Retinal pigment epithelial cell (primary cell): ENCODE data around the gene ATAD1.
"Not testable (repeated sequence)": the region's sequence is repeated elsewhere in the genome, so short reads cannot be mapped to it uniquely, and the experiment has no call there.

Source experiments
- DNase-seq: peaks from one replicate; pipeline ENCODE4 v3.0.0-alpha.2; 2010; ENCODE audit warnings: low read depth
- H3K4me3 ChIP-seq: 2 replicates; pipeline ENCODE4 v1.5.1; 2011; ENCODE audit warnings: mild to moderate bottlenecking, low read length, control low read depth, moderate library complexity
- TF ChIP-seq, protein P1 (sequence below): conservative IDR thresholded peaks from 2 replicates; pipeline ENCODE4 v1.5.1; 2011; ENCODE audit warnings: low read depth, low read length, control low read depth, inconsistent platforms

ATAD1 gene

GRCh38 chr10:87863053-87863943 is 45.3 kb upstream of the ATAD1 start, which contains the start of the genes KLLN and PTEN:
Gene KLLN (minus strand): TSS chr10:87863533. CDS start chr10:87862487, 1,046 bp downstream.
Gene PTEN (plus strand): TSS chr10:87863625. CDS start chr10:87864470, 845 bp downstream.
- peak within 1 kb of the TSS; percentile 92 for H3K4me3 ChIP-seq
- DNase-seq, result peak; percentile 73
- TF ChIP-seq, protein P1, sequence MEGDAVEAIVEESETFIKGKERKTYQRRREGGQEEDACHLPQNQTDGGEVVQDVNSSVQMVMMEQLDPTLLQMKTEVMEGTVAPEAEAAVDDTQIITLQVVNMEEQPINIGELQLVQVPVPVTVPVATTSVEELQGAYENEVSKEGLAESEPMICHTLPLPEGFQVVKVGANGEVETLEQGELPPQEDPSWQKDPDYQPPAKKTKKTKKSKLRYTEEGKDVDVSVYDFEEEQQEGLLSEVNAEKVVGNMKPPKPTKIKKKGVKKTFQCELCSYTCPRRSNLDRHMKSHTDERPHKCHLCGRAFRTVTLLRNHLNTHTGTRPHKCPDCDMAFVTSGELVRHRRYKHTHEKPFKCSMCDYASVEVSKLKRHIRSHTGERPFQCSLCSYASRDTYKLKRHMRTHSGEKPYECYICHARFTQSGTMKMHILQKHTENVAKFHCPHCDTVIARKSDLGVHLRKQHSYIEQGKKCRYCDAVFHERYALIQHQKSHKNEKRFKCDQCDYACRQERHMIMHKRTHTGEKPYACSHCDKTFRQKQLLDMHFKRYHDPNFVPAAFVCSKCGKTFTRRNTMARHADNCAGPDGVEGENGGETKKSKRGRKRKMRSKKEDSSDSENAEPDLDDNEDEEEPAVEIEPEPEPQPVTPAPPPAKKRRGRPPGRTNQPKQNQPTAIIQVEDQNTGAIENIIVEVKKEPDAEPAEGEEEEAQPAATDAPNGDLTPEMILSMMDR, result no peak

- TF ChIP-seq, protein P1, result no peak
- no peak for DNase-seq
- H3K4me3 ChIP-seq, result peak overlapping the region; percentile 91
Observed at GRCh38 chr10:87862679-87863052, 44.6 kb upstream of the ATAD1 start.

GRCh38 chr10:87861953-87862678 is 44.1 kb upstream of the ATAD1 start:
- TF ChIP-seq, protein P1, result no peak
- H3K4me3 ChIP-seq, result peak overlapping the region; percentile 91
- peak; percentile 93 for DNase-seq

DNA sequence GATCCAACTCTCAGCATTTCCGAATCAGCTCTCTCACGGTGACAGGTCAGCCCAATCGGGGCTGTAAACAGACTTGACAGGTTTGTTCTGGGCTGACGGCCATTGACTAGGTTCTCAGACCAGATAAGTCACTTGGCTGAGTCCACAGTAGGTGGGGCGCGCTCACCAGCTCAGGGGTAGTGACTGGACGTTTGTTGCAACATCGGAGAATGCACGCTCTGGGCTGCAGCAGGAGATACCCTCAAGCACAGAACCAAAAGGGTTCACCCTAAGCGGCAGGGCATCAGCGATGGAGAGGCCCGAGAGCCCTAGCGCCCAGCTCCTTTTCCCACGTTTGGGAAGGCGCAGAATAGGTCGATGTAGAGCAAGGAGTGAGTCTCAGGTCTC is 43.5 kb upstream of the ATAD1 start:
- peak overlapping the region; percentile 91 for H3K4me3 ChIP-seq
- TF ChIP-seq, protein P1, result peak; percentile 32
- peak; percentile 63 for DNase-seq

DNA sequence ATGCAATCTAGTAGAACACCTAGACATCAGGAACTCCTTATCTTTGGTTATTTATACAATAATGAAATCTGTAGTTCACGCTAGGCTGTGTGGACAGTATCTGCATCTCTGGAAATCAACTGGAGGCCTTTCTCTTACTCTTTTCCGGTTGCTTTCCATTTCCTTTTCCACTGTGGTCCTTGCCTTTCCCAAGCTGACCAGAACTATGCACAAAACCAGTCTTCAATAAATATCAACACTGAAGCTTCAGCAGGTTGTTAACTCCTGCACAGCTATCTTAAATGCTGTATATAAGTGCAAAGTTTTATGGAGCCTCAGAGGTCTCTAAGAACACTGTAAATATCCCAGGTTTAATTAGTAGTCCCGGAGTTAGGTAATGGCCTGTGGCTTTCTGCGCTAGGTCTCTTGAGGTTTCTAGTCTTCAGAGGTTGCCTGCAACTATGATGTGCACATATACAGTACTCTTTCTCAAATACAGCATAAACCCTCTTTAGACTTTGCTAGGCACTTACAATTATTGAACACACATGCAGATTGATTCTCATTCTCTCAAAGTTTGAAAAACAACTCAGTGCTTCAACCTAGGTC is 42.9 kb upstream of the ATAD1 start:
- TF ChIP-seq, protein P1, result no peak
- H3K4me3 ChIP-seq, result no peak overlapping the region
- DNase-seq, result no peak

- TF ChIP-seq, protein P1, result peak; percentile 54
- no peak overlapping the region for H3K4me3 ChIP-seq
- peak; percentile 41 for DNase-seq
Observed at GRCh38 chr10:87860156-87860795, 42.2 kb upstream of the ATAD1 start.

DNA sequence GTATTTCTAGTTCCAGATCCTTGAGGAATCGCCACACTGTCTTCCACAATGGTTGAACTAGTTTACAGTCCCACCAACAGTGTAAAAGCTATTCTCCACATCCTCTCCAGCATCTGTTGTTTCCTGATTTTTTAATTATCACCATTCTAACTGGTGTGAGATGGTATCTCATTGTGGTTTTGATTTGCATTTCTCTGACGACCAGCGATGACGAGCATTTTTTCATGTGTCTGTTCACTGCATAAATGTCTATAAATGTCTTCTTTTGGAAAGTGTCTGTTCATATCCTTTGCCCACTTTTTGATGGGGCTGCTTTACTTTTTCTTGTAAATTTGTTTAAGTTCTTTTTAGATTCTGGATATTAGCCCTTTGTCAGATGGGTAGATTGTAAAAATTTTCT is 37.6 kb upstream of the ATAD1 start:
- DNase-seq, H3K4me3 ChIP-seq: not testable (repeated sequence)

DNA sequence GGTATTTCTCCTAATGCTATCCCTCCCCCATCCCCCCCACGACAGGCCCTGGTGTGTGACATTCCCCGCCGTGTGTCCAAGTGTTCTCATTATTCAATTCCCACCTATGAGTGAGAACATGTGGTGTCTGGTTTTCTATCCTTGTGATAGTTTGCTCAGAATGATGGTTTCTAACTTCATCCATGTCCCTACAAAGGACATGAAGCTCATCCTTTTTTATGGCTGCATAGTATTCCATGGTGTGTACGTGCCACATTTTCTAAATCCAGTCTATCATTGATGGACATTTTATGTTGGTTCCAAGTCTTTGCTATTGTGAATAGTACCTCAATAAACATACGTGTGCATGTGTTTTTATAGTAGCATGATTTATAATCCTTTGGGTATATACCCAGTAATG is 37.2 kb upstream of the ATAD1 start:
- DNase-seq, H3K4me3 ChIP-seq: not testable (repeated sequence)
